H1 (cell line): ENCODE results near the gene ASIC5. TPM values are rescaled to one million over a fixed set of nuclear protein-coding genes. Genes with fewer than 3 reads are reported as not detected.

Experiments
- CTCF ChIA-PET: fragments of 300-600 bp; sonication (Branson Sonifier 250); formaldehyde crosslinking; loops from one replicate; lab custom pipeline; 2021; ENCODE audit not compliant: partially characterized antibody; lab: Charles Lee
- POLR2A ChIA-PET: fragments of 300-600 bp; sonication (Branson Sonifier 250); formaldehyde crosslinking; loops from one replicate; lab custom pipeline; 2021; ENCODE audit warnings: inconsistent platforms; ENCODE audit not compliant: partially characterized antibody; lab: Charles Lee
- DNase-seq, 2 experiments: peaks; one replicate each; pipeline versions ENCODE4 v3.0.0 to v3.0.0-alpha.2; 2010 to 2022; ENCODE audit warnings: low spot score in 2 of 2, low read depth in 1 of 2, mixed read lengths in 1 of 2
- FAIRE-seq: peaks from 2 replicates; lab custom pipeline; 2011; peaks lifted over from hg19 to GRCh38; lab: Jason Lieb, UNC
- H2AFZ ChIP-seq: 2 replicates; pipeline ENCODE4 v1.8.1; 2012; ENCODE audit warnings: low read length, inconsistent platforms
- H2AK5ac ChIP-seq: 2 replicates; pipeline ENCODE4 v1.6.1; 2013; ENCODE audit warnings: low read depth, low read length
- H2BK120ac ChIP-seq: replicated peaks from 2 replicates; pipeline ENCODE3; 2013; ENCODE audit warnings: low read depth, low read length, inconsistent platforms
- H2BK12ac ChIP-seq: 2 replicates; pipeline ENCODE4 v1.6.1; 2013; ENCODE audit warnings: low read depth, low read length
- H2BK15ac ChIP-seq: 2 replicates; pipeline ENCODE4 v1.6.1; 2013; ENCODE audit warnings: low read length
- H2BK20ac ChIP-seq: 2 replicates; pipeline ENCODE4 v1.6.1; 2013; ENCODE audit warnings: low read length
- H2BK5ac ChIP-seq: 2 replicates; pipeline ENCODE4 v1.6.1; 2013; ENCODE audit warnings: low read depth, low read length
- H3K14ac ChIP-seq: 2 replicates; pipeline ENCODE4 v1.6.1; 2013; ENCODE audit warnings: inconsistent platforms; ENCODE audit not compliant: insufficient read length
- H3K18ac ChIP-seq: 2 replicates; pipeline ENCODE4 v1.6.1; 2013; ENCODE audit warnings: low read length; ENCODE audit errors: extremely low read depth
- H3K23ac ChIP-seq: 2 replicates; pipeline ENCODE4 v1.6.1; 2013; ENCODE audit warnings: inconsistent platforms; ENCODE audit not compliant: insufficient read length
- H3K23me2 ChIP-seq: 2 replicates; pipeline ENCODE4 v1.6.1; 2013; ENCODE audit warnings: low read depth, low read length
- H3K27ac ChIP-seq: 2 replicates; pipeline ENCODE4 v1.6.1; 2011; ENCODE audit warnings: low read depth, low read length, inconsistent platforms
- H3K27me3 ChIP-seq, 4 experiments: replicated peaks in 1 of 4; 1 replicate in 1 of 4; 2 replicates in 3 of 4; pipeline versions ENCODE4 v1.6.1 to v1.8.1; 2011 to 2013; ENCODE audit warnings: low read length in 3 of 4, mild to moderate bottlenecking in 3 of 4, inconsistent platforms in 2 of 4, mixed read lengths in 2 of 4, moderate library complexity in 1 of 4; ENCODE audit not compliant: control insufficient read depth in 3 of 4, insufficient read depth in 3 of 4; ENCODE audit errors: extremely low read depth in 1 of 4
- H3K36me3 ChIP-seq, 4 experiments: 2 replicates each; pipeline versions ENCODE4 v1.6.1 to v1.8.1; 2011 to 2013; ENCODE audit warnings: mild to moderate bottlenecking in 4 of 4, low read length in 3 of 4, moderate library complexity in 2 of 4, control low read depth in 1 of 4, inconsistent platforms in 1 of 4; ENCODE audit not compliant: insufficient read depth in 4 of 4, control insufficient read depth in 2 of 4
- H3K4ac ChIP-seq: replicated peaks from 2 replicates; pipeline ENCODE3; 2013; ENCODE audit warnings: low read length, low read depth, mixed read lengths, inconsistent platforms; ENCODE audit not compliant: insufficient read length
- H3K4me1 ChIP-seq, 4 experiments: replicated peaks in 1 of 4; 1 replicate in 1 of 4; 2 replicates in 3 of 4; pipeline versions ENCODE4 v1.6.1 to v1.8.1; 2011 to 2013; ENCODE audit warnings: low read length in 3 of 4, inconsistent platforms in 2 of 4, mixed read lengths in 1 of 4; ENCODE audit not compliant: insufficient read depth in 4 of 4, control insufficient read depth in 3 of 4
- H3K4me2 ChIP-seq, 2 experiments: 2 replicates each; pipeline versions ENCODE4 v1.6.1 to v1.8.1; 2011 to 2013; ENCODE audit warnings: low read depth in 2 of 2, low read length in 2 of 2, control low read depth in 1 of 2, inconsistent platforms in 1 of 2, mild to moderate bottlenecking in 1 of 2; ENCODE audit not compliant: insufficient read depth in 1 of 2
- H3K4me3 ChIP-seq, 4 experiments: fragments of 200-600, 300-600 bp in 1 of 4; sonication (generic), shearing (Covaris generic), sonication (Bioruptor Twin) in 1 of 4; 2 replicates each; pipeline versions ENCODE4 v1.5.1 to v1.8.1; 2011 to 2016; ENCODE audit warnings: low read length in 4 of 4, low read depth in 3 of 4, control low read depth in 2 of 4, inconsistent platforms in 2 of 4, mild to moderate bottlenecking in 2 of 4, mixed read lengths in 1 of 4, moderate library complexity in 1 of 4; ENCODE audit not compliant: insufficient read depth in 2 of 4; ENCODE audit errors: extremely low read depth in 1 of 4
- H3K56ac ChIP-seq: replicated peaks from 2 replicates; pipeline ENCODE3; 2013; ENCODE audit warnings: low read depth, mild to moderate bottlenecking, mixed read lengths, low read length, inconsistent platforms; ENCODE audit not compliant: insufficient read length
- H3K79me1 ChIP-seq: 2 replicates; pipeline ENCODE4 v1.6.1; 2013; ENCODE audit warnings: low read depth, low read length, control low read depth
- H3K79me2 ChIP-seq, 2 experiments: 2 replicates each; pipeline versions ENCODE4 v1.6.1 to v1.8.1; 2012 to 2013; ENCODE audit warnings: low read length in 2 of 2, mild to moderate bottlenecking in 2 of 2, inconsistent platforms in 1 of 2; ENCODE audit not compliant: insufficient read depth in 2 of 2, control insufficient read depth in 1 of 2
- H3K9ac ChIP-seq, 4 experiments: replicated peaks in 1 of 4; 1 replicate in 1 of 4; 2 replicates in 3 of 4; pipeline versions ENCODE4 v1.6.1 to v1.8.1; 2011 to 2013; ENCODE audit warnings: low read depth in 3 of 4, low read length in 3 of 4, control low read depth in 2 of 4, mild to moderate bottlenecking in 2 of 4, moderate library complexity in 2 of 4, inconsistent platforms in 1 of 4; ENCODE audit errors: extremely low read depth in 1 of 4
- H3K9me3 ChIP-seq, 2 experiments: 2 replicates each; pipeline versions ENCODE4 v1.6.1 to v1.8.1; 2012 to 2013; ENCODE audit warnings: mild to moderate bottlenecking in 2 of 2, moderate library complexity in 2 of 2, control low read depth in 1 of 2, inconsistent platforms in 1 of 2, low read depth in 1 of 2, low read length in 1 of 2, mixed read lengths in 1 of 2; ENCODE audit not compliant: insufficient read depth in 2 of 2
- H4K20me1 ChIP-seq, 2 experiments: replicated peaks in 1 of 2; 2 replicates each; pipeline versions ENCODE3 to v1.8.1; 2011 to 2013; ENCODE audit warnings: inconsistent platforms in 2 of 2, low read length in 2 of 2, mild to moderate bottlenecking in 1 of 2; ENCODE audit not compliant: insufficient read depth in 2 of 2, control insufficient read depth in 1 of 2
- H4K5ac ChIP-seq: 2 replicates; pipeline ENCODE4 v1.6.1; 2013; ENCODE audit warnings: low read length, low read depth, mixed read lengths, inconsistent platforms; ENCODE audit not compliant: insufficient read length
- H4K8ac ChIP-seq: 2 replicates; pipeline ENCODE4 v1.8.0; 2013; ENCODE audit warnings: mild to moderate bottlenecking, moderate library complexity, low read length, inconsistent platforms; ENCODE audit not compliant: insufficient read depth; ENCODE audit errors: extremely low read depth
- H4K91ac ChIP-seq: replicated peaks from 2 replicates; pipeline ENCODE3; 2013; ENCODE audit warnings: low read length, mixed read lengths, inconsistent platforms; ENCODE audit not compliant: insufficient read length
- BRCA1 ChIP-seq: IDR thresholded peaks from 2 replicates; pipeline ENCODE4 v1.6.1; 2012; ENCODE audit warnings: low read depth, low read length, improper control_type of control experiment
- CBX8 ChIP-seq: fragments of 300-800, 300-1000 bp; sonication (generic); IDR thresholded peaks from 2 replicates; pipeline ENCODE4 v1.7.1; 2016; ENCODE audit warnings: low read depth, low read length, borderline replicate concordance
- CHD2 ChIP-seq: IDR thresholded peaks from 2 replicates; pipeline ENCODE4 v1.6.1; 2012; ENCODE audit warnings: low read length, improper control_type of control experiment
- E2F6 ChIP-seq: IDR thresholded peaks from 2 replicates; pipeline ENCODE4 v1.6.1; 2012; ENCODE audit warnings: inconsistent platforms
- FOSL1 ChIP-seq: IDR thresholded peaks from 2 replicates; pipeline ENCODE4 v1.6.1; 2011; ENCODE audit warnings: mild to moderate bottlenecking, low read depth, low read length, moderate library complexity; ENCODE audit not compliant: insufficient read depth
- MAX ChIP-seq: IDR thresholded peaks from 2 replicates; pipeline ENCODE4 v1.6.1; 2012; ENCODE audit warnings: inconsistent platforms
- NANOG ChIP-seq: IDR thresholded peaks from 2 replicates; pipeline ENCODE4 v1.6.1; 2011; ENCODE audit warnings: low read length, low read depth, mild to moderate bottlenecking, inconsistent platforms; ENCODE audit not compliant: insufficient read depth, poor library complexity, severe bottlenecking
- POLR2A ChIP-seq, 2 experiments: IDR thresholded peaks; 1 replicate in 1 of 2; 2 replicates in 1 of 2; pipeline ENCODE4 v1.6.1; 2011; ENCODE audit warnings: low read depth in 2 of 2, low read length in 2 of 2, mild to moderate bottlenecking in 2 of 2; ENCODE audit errors: control extremely low read depth in 1 of 2
- POU5F1 ChIP-seq: IDR thresholded peaks from 2 replicates; pipeline ENCODE4 v1.6.1; 2011; ENCODE audit warnings: low read depth, mild to moderate bottlenecking, low read length, moderate library complexity
- SIN3A ChIP-seq, 2 experiments: IDR thresholded peaks in 1 of 2; conservative IDR thresholded peaks in 1 of 2; 2 replicates each; pipeline ENCODE4 v1.6.1; 2011 to 2012; ENCODE audit warnings: low read length in 2 of 2, improper control_type of control experiment in 1 of 2, low read depth in 1 of 2, mild to moderate bottlenecking in 1 of 2
- SIRT6 ChIP-seq: IDR thresholded peaks from one replicate; pipeline ENCODE4 v1.7.1; 2012; ENCODE audit warnings: low read length, inconsistent platforms
- YY1 ChIP-seq: IDR thresholded peaks from 2 replicates; pipeline ENCODE4 v1.6.1; 2011; ENCODE audit warnings: low read depth, mild to moderate bottlenecking, low read length
- WGBS, 2 experiments: shearing (Covaris generic) in 1 of 2; methylation state at CpG; one replicate each; pipeline versions ENCODE4 v1.1.6 to v1.1.7; 2013 to 2015; ENCODE audit warnings: low lambda C conversion rate in 2 of 2, mixed read lengths in 2 of 2, inconsistent platforms in 1 of 2, low coverage in 1 of 2, missing lambda C conversion rate in 1 of 2; ENCODE audit not compliant: insufficient replicate concordance in 2 of 2, insufficient coverage in 1 of 2, insufficient read length in 1 of 2; ENCODE audit errors: extremely low coverage in 1 of 2, missing lambda C conversion rate in 1 of 2; 5-methylcytosine and 5-hydroxymethylcytosine counted together
- polyA plus RNA-seq, 7 experiments: library from polyadenylated mRNA; depleted of rRNA in 3 of 7; stranded (reverse) in 5 of 7; unstranded in 2 of 7; fragments of >200 nt in 5 of 7; fragments of 200-250 nt in 2 of 7; gene quantifications; 1 replicate in 5 of 7; 2 replicates in 1 of 7; 4 replicates in 1 of 7; pipeline versions ENCODE4 v1.2.1 to v1.2.3, GENCODE V29; 2011 to 2013; ENCODE audit warnings: missing spikeins in 2 of 7, mixed read lengths in 2 of 7
- total RNA-seq: library from RNA; stranded (reverse); fragmentation: NEBNext Ultra II Directional; extraction: Animal tissue kit (Norgen Biotek cat#: 25700); gene quantifications from 2 replicates; pipeline ENCODE4 v1.2.1, GENCODE V29; 2021

Gene ASIC5
- total and polyA plus RNA-seq, 2 of the 8 experiments (the other 6 are each of a cell fraction or from before 2014, with no cell fraction given) = not detected

- POLR2A ChIA-PET = no interaction called here
- no peak overlapping the region for H4K8ac ChIP-seq
- no peak overlapping the region for H3K4me2 ChIP-seq
These were observed 85.3 kb downstream of the ASIC5 start for GRCh38 chr4:155780775-155781174.

More at GRCh38 chr4:155780775-155781174, 85.3 kb downstream of the ASIC5 start:
- Histone ChIP-seq H2BK5ac (no peak overlapping the region), H3K27me3 (no peaks in the 10 kb centered on the region), H4K5ac (no peak overlapping the region), H3K4ac (no peak overlapping the region), H2AK5ac (no peak overlapping the region), H3K18ac (no peak overlapping the region), H3K79me1 (no peaks in the 10 kb centered on the region), H3K79me2 (no peaks in the 10 kb centered on the region), H4K91ac (no peak overlapping the region), H2BK15ac (no peak overlapping the region), H3K56ac (no peak overlapping the region), H2BK120ac (no peak overlapping the region), H3K14ac (no peak overlapping the region), H2BK20ac (no peak overlapping the region), H3K9ac (no peak overlapping the region), H2AFZ (no peak overlapping the region), H3K36me3 (no peaks in the 10 kb centered on the region), H3K27ac (no peak overlapping the region), H4K20me1 (no peaks in the 10 kb centered on the region), H3K4me3 (no peak overlapping the region), H3K9me3 (no peaks in the 10 kb centered on the region), H3K4me1 (0 out of 7 replicates have a peak, but pooled peaks cover 0 to 2% (median 0%) of the 10 kb centered on the region in 4 experiments), H3K23ac (no peak overlapping the region), H3K23me2 (0 out of 2 replicates have a peak, but pooled peaks cover under 1% of the 10 kb centered on the region), H2BK12ac (no peak overlapping the region)
- FAIRE-seq (no peak), DNase-seq (no peak)
- 97% methylated on average over 1 of the region's 1 CpG; no CpG with 5 or more reads in 1 of the 2 experiments for WGBS, 2 experiments
- TF ChIP-seq POU5F1 (no peak), POLR2A (IDR thresholded peaks at IDR 0.05; ENCODE audit: control extremely low read depth in 1 of 2, low read depth in 2 of 2, low read length in 2 of 2) (no peak), SIRT6 (no peak), NANOG (no peak), FOSL1 (no peak), MAX (no peak), YY1 (no peak), CBX8 (no peak), CHD2 (no peak), BRCA1 (no peak), SIN3A (conservative IDR thresholded peaks at IDR 0.05 in 1 of 2, IDR thresholded peaks at IDR 0.05 in 1 of 2; ENCODE audit: low read depth in 1 of 2, low read length in 2 of 2) (no peak), E2F6 (no peak)
- CTCF ChIA-PET = interaction anchor here (1.0 to 3.2 kb wide), 3 partner anchors 15 to 245 kb away, joined by 4 to 13 read pairs (median 4); no protein-coding TSS in a partner anchor
